ENCODE results near the gene PSENEN. TPM values are rescaled to one million over a fixed set of nuclear protein-coding genes. Genes with fewer than 3 reads are reported as not detected.

Gene PSENEN
- total RNA-seq, 1 experiment from 2014 or later: 42.9 TPM

DNA sequence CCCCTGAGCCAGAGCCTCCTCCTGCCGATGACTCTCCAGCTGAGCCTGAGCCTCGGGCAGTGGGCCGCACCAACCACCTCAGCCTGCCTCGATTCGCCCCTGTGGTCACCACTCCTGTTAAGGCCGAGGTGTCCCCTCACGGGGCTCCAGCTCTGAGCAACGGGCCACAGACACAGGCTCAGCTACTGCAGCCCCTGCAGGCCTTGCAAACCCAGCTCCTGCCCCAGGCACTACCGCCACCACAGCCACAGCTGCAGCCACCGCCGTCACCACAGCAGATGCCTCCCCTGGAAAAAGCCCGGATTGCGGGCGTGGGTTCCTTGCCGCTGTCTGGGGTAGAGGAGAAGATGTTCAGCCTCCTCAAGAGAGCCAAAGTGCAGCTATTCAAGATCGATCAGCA is 24.1 kb upstream of the PSENEN start:
- H2AFZ ChIP-seq (ENCODE audit: low read length): no peak overlapping the region
- no peaks in the 10 kb centered on the region for H3F3A ChIP-seq (ENCODE audit: low read length, unreplicated experiment)
- TF ChIP-seq, protein P1, sequence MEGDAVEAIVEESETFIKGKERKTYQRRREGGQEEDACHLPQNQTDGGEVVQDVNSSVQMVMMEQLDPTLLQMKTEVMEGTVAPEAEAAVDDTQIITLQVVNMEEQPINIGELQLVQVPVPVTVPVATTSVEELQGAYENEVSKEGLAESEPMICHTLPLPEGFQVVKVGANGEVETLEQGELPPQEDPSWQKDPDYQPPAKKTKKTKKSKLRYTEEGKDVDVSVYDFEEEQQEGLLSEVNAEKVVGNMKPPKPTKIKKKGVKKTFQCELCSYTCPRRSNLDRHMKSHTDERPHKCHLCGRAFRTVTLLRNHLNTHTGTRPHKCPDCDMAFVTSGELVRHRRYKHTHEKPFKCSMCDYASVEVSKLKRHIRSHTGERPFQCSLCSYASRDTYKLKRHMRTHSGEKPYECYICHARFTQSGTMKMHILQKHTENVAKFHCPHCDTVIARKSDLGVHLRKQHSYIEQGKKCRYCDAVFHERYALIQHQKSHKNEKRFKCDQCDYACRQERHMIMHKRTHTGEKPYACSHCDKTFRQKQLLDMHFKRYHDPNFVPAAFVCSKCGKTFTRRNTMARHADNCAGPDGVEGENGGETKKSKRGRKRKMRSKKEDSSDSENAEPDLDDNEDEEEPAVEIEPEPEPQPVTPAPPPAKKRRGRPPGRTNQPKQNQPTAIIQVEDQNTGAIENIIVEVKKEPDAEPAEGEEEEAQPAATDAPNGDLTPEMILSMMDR (conservative IDR thresholded peaks at IDR 0.05; ENCODE audit: low read depth, low read length): no peak
- TF ChIP-seq EZH2 (IDR thresholded peaks at IDR 0.05; ENCODE audit: low read length, unreplicated experiment) (no peak), EZH2phosphoT487 (IDR thresholded peaks at IDR 0.05; ENCODE audit: borderline replicate concordance, low read length) (no peak)
- CTCF ChIA-PET: no interaction called here
- H3K9ac ChIP-seq (ENCODE audit: low read length): no peak overlapping the region
- H3K4me2 ChIP-seq (ENCODE audit: low read length): no peak overlapping the region
- H3K9me3 ChIP-seq (ENCODE audit: low read length): no peaks in the 10 kb centered on the region
- H3K27me3 ChIP-seq (ENCODE audit: low read length): no peaks in the 10 kb centered on the region
- no peak for DNase-seq
- no peak overlapping the region for H3K27ac ChIP-seq (ENCODE audit: low read length)
- intact Hi-C loops (cut with micrococcal nuclease): no loop called here
- H3K4me1 ChIP-seq (ENCODE audit: insufficient read depth, low read length): peaks cover 9% of the 10 kb centered on the region; the same call in 1 of the 2 replicates
- H3K4me3 ChIP-seq (ENCODE audit: low read length): no peak overlapping the region
- ATAC-seq: no peak
- no TSS peak for BruUV-seq (replicated peaks)
- H3K9me2 ChIP-seq (replicated peaks; ENCODE audit: low read length): no peaks in the 10 kb centered on the region
- H4K20me1 ChIP-seq (ENCODE audit: low read length): 0 out of 2 replicates have a peak, but pooled peaks cover 3% of the 10 kb centered on the region
- POLR2A ChIA-PET (ENCODE audit: unreplicated experiment): no interaction called here
- H3K79me2 ChIP-seq (ENCODE audit: low read length): peaks cover 22% of the 10 kb centered on the region
- H3K36me3 ChIP-seq (ENCODE audit: low read depth, low read length): peaks cover 4% of the 10 kb centered on the region

GRCh38 chr19:35722461-35722860 is 23.0 kb upstream of the PSENEN start:
- Histone ChIP-seq H4K20me1 (ENCODE audit: low read length) (0 out of 2 replicates have a peak, but pooled peaks cover 3% of the 10 kb centered on the region), H3K79me2 (ENCODE audit: low read length) (peaks cover 22% of the 10 kb centered on the region)
- CTCF ChIA-PET: no interaction called here

GRCh38 chr19:35722897-35723296 is 22.6 kb upstream of the PSENEN start:
- Histone ChIP-seq H3K27me3 (ENCODE audit: low read length) (no peaks in the 10 kb centered on the region), H3F3A (ENCODE audit: low read length, unreplicated experiment) (no peaks in the 10 kb centered on the region), H3K36me3 (ENCODE audit: low read depth, low read length) (peaks cover 5% of the 10 kb centered on the region), H3K27ac (ENCODE audit: low read length) (no peak overlapping the region), H3K4me2 (ENCODE audit: low read length) (no peak overlapping the region), H3K9ac (ENCODE audit: low read length) (no peak overlapping the region), H3K9me2 (replicated peaks; ENCODE audit: low read length) (no peaks in the 10 kb centered on the region), H3K4me3 (ENCODE audit: low read length) (no peak overlapping the region), H3K4me1 (ENCODE audit: insufficient read depth, low read length) (peaks cover 6% of the 10 kb centered on the region; the same call in 1 of the 2 replicates), H3K9me3 (ENCODE audit: low read length) (no peaks in the 10 kb centered on the region), H3K79me2 (ENCODE audit: low read length) (peaks cover 22% of the 10 kb centered on the region), H2AFZ (ENCODE audit: low read length) (no peak overlapping the region), H4K20me1 (ENCODE audit: low read length) (0 out of 2 replicates have a peak, but pooled peaks cover 3% of the 10 kb centered on the region)
- POLR2A ChIA-PET (ENCODE audit: unreplicated experiment): no interaction called here
- TF ChIP-seq EZH2phosphoT487 (IDR thresholded peaks at IDR 0.05; ENCODE audit: borderline replicate concordance, low read length) (no peak), EZH2 (IDR thresholded peaks at IDR 0.05; ENCODE audit: low read length, unreplicated experiment) (no peak)
- TF ChIP-seq, protein P1 (conservative IDR thresholded peaks at IDR 0.05; ENCODE audit: low read depth, low read length): no peak
- intact Hi-C loops (cut with micrococcal nuclease): no loop called here
- DNase-seq (no peak), ATAC-seq (no peak)
- CTCF ChIA-PET: no interaction called here
- no TSS peak for BruUV-seq (replicated peaks)

More at GRCh38 chr19:35722461-35722860, 23.0 kb upstream of the PSENEN start:
- intact Hi-C loops (cut with micrococcal nuclease): no loop called here
- H3K4me3 ChIP-seq (ENCODE audit: low read length): no peak overlapping the region
- no peaks in the 10 kb centered on the region for H3K9me3 ChIP-seq (ENCODE audit: low read length)
- H3K4me2 ChIP-seq (ENCODE audit: low read length): no peak overlapping the region
- no peak overlapping the region for H3K9ac ChIP-seq (ENCODE audit: low read length)
- no peaks in the 10 kb centered on the region for H3F3A ChIP-seq (ENCODE audit: low read length, unreplicated experiment)
- peaks cover 5% of the 10 kb centered on the region for H3K36me3 ChIP-seq (ENCODE audit: low read depth, low read length)
- no TSS peak for BruUV-seq (replicated peaks)
- peaks cover 6% of the 10 kb centered on the region; the same call in 1 of the 2 replicates for H3K4me1 ChIP-seq (ENCODE audit: insufficient read depth, low read length)
- no peak overlapping the region for H2AFZ ChIP-seq (ENCODE audit: low read length)
- TF ChIP-seq EZH2phosphoT487 (IDR thresholded peaks at IDR 0.05; ENCODE audit: borderline replicate concordance, low read length) (no peak), EZH2 (IDR thresholded peaks at IDR 0.05; ENCODE audit: low read length, unreplicated experiment) (no peak)
- TF ChIP-seq, protein P1 (conservative IDR thresholded peaks at IDR 0.05; ENCODE audit: low read depth, low read length): no peak
- H3K27ac ChIP-seq (ENCODE audit: low read length): no peak overlapping the region
- POLR2A ChIA-PET (ENCODE audit: unreplicated experiment): no interaction called here
- H3K27me3 ChIP-seq (ENCODE audit: low read length): no peaks in the 10 kb centered on the region
- no peak for ATAC-seq
- no peak for DNase-seq
- no peaks in the 10 kb centered on the region for H3K9me2 ChIP-seq (replicated peaks; ENCODE audit: low read length)
